ENCODE data around the gene LYPD3.

- no peak for TF ChIP-seq CTCF (conservative IDR thresholded peaks at IDR 0.05 in 1 of 2, IDR thresholded peaks at IDR 0.05 in 1 of 2; ENCODE audit: low read depth in 1 of 2, low read length in 2 of 2)
- TF ChIP-seq EZH2 (IDR thresholded peaks at IDR 0.05; ENCODE audit: low read length, missing control alignments): no peak
These were observed 38.4 kb upstream of the LYPD3 start for GRCh38 chr19:43503501-43504425.

Measured in fibroblast of lung (primary cell).